ENCODE data around the gene MIER3.

The MIER3 gene

GRCh38 chr5:56898213-56898612, 53.7 kb downstream of the MIER3 start:
- DNase-seq (ENCODE audit: low spot score): no peak

DNA sequence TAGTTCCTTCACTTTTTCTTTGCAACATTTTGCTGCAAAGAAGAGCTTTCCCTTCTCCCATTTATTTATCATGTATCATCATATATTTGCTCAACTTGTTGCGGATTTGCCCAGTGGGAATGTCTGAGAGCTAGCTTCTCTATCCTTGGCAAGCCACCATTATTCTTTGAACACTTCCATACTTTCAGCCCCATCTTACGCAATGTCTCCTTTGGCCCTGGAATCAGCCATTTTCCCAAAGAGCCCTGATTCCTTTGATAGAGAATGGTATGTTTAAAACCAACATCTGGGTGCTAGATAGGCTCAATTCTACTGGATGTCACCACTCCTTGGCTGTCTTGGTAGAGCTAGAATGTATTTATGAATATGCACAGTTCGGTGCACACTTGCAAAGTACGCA, 55.2 kb downstream of the MIER3 start:
- no peak for DNase-seq (ENCODE audit: low spot score)

- DNase-seq (ENCODE audit: low spot score): no peak
Observed at GRCh38 chr5:56893251-56893951, 58.5 kb downstream of the MIER3 start.

DNA sequence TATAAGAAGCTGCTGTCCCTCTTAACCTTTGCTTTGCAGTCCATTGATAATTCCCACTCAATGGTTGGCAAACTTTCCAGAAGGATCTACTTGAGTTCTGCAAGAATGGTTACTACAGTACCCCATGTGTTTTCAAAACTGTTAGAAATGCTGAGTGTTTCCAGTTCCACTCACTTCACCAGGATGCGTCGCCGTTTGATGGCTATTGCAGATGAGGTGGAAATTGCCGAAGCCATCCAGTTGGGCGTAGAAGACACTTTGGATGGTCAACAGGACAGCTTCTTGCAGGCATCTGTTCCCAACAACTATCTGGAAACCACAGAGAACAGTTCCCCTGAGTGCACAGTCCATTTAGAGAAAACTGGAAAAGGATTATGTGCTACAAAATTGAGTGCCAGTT, 70.4 kb downstream of the MIER3 start:
- no peak for DNase-seq (ENCODE audit: low spot score)

DNA sequence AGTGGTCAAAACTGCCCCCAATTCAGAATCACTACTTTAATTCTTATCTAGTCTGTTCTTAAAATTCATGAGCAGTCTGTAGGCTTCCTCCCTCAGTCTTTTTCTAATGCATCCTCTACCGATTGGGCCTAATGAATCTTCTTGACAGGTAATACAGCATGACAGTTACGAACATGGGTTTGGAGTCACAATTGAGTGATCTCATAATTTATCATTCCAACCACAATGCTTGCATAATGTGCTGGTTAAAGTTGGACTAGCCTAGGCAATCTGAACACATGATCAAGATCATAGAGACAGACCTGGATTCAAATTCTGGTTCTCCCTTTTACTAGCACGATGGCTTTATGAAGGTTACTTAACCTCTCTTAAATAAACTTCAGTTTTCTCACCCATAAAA, 75.6 kb downstream of the MIER3 start:
- no peak for DNase-seq (ENCODE audit: low spot score)

GRCh38 chr5:56873056-56873455, 78.9 kb downstream of the MIER3 start:
- no peak for DNase-seq (ENCODE audit: low spot score)

- DNase-seq (ENCODE audit: low spot score): no peak
Observed at GRCh38 chr5:56871777-56872176, 80.1 kb downstream of the MIER3 start.
